ENCODE data around the gene CENPVL1. TPM values are rescaled to one million over a fixed set of nuclear protein-coding genes. Genes with fewer than 3 reads are reported as not detected.
"Not testable (repeated sequence)": the region's sequence is repeated elsewhere in the genome, so short reads cannot be mapped to it uniquely, and the experiment has no call there.

CENPVL1 gene
- total RNA-seq, 1 experiment from 2014 or later: not detected

DNA sequence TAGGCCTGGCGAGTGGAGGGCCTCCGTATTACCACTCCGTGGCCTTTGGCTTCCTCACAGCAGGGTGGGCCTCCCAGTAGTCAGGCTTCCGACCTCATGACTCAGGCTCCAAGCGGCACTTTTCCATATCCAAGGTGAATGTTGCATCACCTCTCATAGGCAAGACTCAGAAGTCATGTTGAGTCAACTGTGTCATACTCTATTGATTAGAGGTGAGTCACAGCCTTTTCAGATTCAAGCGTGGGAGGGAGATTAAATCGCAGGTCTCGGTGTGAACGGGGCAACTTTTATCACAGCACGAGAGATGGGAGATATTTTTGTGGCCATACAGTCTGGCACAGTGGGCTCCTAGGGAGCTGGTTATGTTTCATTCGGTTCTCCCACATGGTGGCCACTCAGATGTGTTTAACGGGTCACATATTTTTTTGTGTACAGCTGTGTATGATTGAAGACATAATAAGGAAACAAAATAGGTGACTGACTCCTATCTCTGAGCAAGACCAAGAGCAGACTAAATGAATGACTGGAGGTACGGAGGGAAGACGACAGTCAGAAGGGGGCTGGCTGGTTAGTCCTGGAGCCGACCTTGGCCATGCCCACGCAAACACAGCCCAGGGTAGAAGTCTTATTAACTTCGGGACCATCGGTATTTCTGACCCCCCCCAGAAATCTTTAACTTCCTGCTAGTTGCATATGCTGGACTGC lies 2.8 kb downstream of the CENPVL1 start:
- DNase-seq (ENCODE audit: low read depth, low spot score); CTCF ChIA-PET; in situ Hi-C loops (cut with HindIII; ENCODE audit: low pct_unique_long_range_greater_than_20kb, low sequenced_read_pairs); ATAC-seq; POLR2A ChIA-PET; intact Hi-C loops (cut with micrococcal nuclease; ENCODE audit: unreplicated experiment); BruUV-seq (replicated peaks); H3K4me3 ChIP-seq (ENCODE audit: low read depth in 2 of 2, low read length in 2 of 2); H3K27me3 ChIP-seq (ENCODE audit: control insufficient read depth, insufficient read depth, low read length); H3K36me3 ChIP-seq (ENCODE audit: control insufficient read depth, insufficient read depth, low read length); H3K9me3 ChIP-seq (ENCODE audit: control insufficient read depth, insufficient read depth, low read depth, low read length); H3K27ac ChIP-seq (ENCODE audit: low read length); H3K4me1 ChIP-seq (ENCODE audit: control insufficient read depth, insufficient read depth, low read length): not testable (repeated sequence)

- no peak for DNase-seq (ENCODE audit: low read depth, low spot score)
- intact Hi-C loops (cut with micrococcal nuclease; ENCODE audit: unreplicated experiment) (no loop called here), in situ Hi-C loops (cut with HindIII; ENCODE audit: low pct_unique_long_range_greater_than_20kb, low sequenced_read_pairs) (no loop called here)
- ChIA-PET POLR2A (no interaction called here), CTCF (no interaction called here)
- Histone ChIP-seq H3K27ac (ENCODE audit: low read length) (no peak overlapping the region), H3K4me1 (ENCODE audit: control insufficient read depth, insufficient read depth, low read length) (no peaks in the 10 kb centered on the region), H3K36me3 (ENCODE audit: control insufficient read depth, insufficient read depth, low read length) (no peaks in the 10 kb centered on the region), H3K27me3 (ENCODE audit: control insufficient read depth, insufficient read depth, low read length) (no peaks in the 10 kb centered on the region; the same call in 1 of the 2 replicates), H3K9me3 (ENCODE audit: control insufficient read depth, insufficient read depth, low read depth, low read length) (no peaks in the 10 kb centered on the region), H3K4me3 (ENCODE audit: low read depth in 2 of 2, low read length in 2 of 2) (no peak overlapping the region)
- BruUV-seq (replicated peaks): no TSS peak
- TF ChIP-seq POLR2AphosphoS5 (IDR thresholded peaks at IDR 0.05; ENCODE audit: low read depth, low read length) (no peak), CTCF (IDR thresholded peaks at IDR 0.05) (no peak), SIN3A (IDR thresholded peaks at IDR 0.05; ENCODE audit: borderline replicate concordance, insufficient read depth, low read depth, low read length) (no peak), TCF7L2 (IDR thresholded peaks at IDR 0.05; ENCODE audit: low read depth, low read length) (no peak)
- TF ChIP-seq, protein P1, sequence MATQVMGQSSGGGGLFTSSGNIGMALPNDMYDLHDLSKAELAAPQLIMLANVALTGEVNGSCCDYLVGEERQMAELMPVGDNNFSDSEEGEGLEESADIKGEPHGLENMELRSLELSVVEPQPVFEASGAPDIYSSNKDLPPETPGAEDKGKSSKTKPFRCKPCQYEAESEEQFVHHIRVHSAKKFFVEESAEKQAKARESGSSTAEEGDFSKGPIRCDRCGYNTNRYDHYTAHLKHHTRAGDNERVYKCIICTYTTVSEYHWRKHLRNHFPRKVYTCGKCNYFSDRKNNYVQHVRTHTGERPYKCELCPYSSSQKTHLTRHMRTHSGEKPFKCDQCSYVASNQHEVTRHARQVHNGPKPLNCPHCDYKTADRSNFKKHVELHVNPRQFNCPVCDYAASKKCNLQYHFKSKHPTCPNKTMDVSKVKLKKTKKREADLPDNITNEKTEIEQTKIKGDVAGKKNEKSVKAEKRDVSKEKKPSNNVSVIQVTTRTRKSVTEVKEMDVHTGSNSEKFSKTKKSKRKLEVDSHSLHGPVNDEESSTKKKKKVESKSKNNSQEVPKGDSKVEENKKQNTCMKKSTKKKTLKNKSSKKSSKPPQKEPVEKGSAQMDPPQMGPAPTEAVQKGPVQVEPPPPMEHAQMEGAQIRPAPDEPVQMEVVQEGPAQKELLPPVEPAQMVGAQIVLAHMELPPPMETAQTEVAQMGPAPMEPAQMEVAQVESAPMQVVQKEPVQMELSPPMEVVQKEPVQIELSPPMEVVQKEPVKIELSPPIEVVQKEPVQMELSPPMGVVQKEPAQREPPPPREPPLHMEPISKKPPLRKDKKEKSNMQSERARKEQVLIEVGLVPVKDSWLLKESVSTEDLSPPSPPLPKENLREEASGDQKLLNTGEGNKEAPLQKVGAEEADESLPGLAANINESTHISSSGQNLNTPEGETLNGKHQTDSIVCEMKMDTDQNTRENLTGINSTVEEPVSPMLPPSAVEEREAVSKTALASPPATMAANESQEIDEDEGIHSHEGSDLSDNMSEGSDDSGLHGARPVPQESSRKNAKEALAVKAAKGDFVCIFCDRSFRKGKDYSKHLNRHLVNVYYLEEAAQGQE (IDR thresholded peaks at IDR 0.05; ENCODE audit: insufficient read depth in 1 of 2, low read depth in 2 of 2, low read length in 1 of 2): no peak
- no peak for ATAC-seq
Measured at GRCh38 chrX:51728202-51728601, 17.9 kb downstream of the CENPVL1 start.

DNA sequence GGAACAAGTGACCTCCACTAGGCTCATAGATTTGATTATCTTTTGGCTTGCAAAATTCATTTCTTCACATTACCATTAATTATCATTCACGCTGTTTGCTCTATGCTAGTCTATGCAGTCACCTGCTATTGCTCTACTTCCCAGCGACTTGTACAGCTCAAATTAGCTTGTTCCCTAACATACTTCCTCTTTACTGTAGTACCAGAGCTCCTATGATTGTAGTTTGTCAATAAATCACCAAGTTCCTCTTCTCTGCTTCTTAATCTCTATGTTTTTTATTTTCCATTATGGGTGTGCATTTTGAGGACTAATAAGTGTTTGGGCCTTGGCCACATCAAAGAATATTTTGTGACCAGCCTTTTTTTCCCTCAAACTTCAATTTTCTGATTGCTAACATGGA lies 26.8 kb downstream of the CENPVL1 start:
- Histone ChIP-seq H3K4me1 (ENCODE audit: control insufficient read depth, insufficient read depth, low read length) (no peaks in the 10 kb centered on the region), H3K36me3 (ENCODE audit: control insufficient read depth, insufficient read depth, low read length) (no peaks in the 10 kb centered on the region), H3K27me3 (ENCODE audit: control insufficient read depth, insufficient read depth, low read length) (peaks cover 6% of the 10 kb centered on the region), H3K4me3 (ENCODE audit: low read depth in 2 of 2, low read length in 2 of 2) (no peak overlapping the region), H3K27ac (ENCODE audit: low read length) (no peak overlapping the region), H3K9me3 (ENCODE audit: control insufficient read depth, insufficient read depth, low read depth, low read length) (no peaks in the 10 kb centered on the region)
- ATAC-seq (no peak), DNase-seq (ENCODE audit: low read depth, low spot score) (no peak)
- no TSS peak for BruUV-seq (replicated peaks)
- CTCF ChIA-PET: no interaction called here
- in situ Hi-C loops (cut with HindIII; ENCODE audit: low pct_unique_long_range_greater_than_20kb, low sequenced_read_pairs): no loop called here
- TF ChIP-seq, protein P1 (IDR thresholded peaks at IDR 0.05; ENCODE audit: insufficient read depth in 1 of 2, low read depth in 2 of 2, low read length in 1 of 2): no peak
- TF ChIP-seq CTCF (IDR thresholded peaks at IDR 0.05) (no peak), TCF7L2 (IDR thresholded peaks at IDR 0.05; ENCODE audit: low read depth, low read length) (no peak), POLR2AphosphoS5 (IDR thresholded peaks at IDR 0.05; ENCODE audit: low read depth, low read length) (no peak), SIN3A (IDR thresholded peaks at IDR 0.05; ENCODE audit: borderline replicate concordance, insufficient read depth, low read depth, low read length) (no peak)
- POLR2A ChIA-PET: no interaction called here
- intact Hi-C loops (cut with micrococcal nuclease; ENCODE audit: unreplicated experiment): no loop called here

All from Panc1 (cell line).